Astrocyte of the spinal cord (primary cell): ENCODE measurements around the gene PCP4L1.
"Not testable (repeated sequence)": the region's sequence is repeated elsewhere in the genome, so short reads cannot be mapped to it uniquely, and the experiment has no call there.

ENCODE experiments used
- DNase-seq: peaks from one replicate; pipeline ENCODE4 v3.0.0; 2011; ENCODE audit warnings: low read depth, low spot score
- H3K4me3 ChIP-seq: 2 replicates; pipeline ENCODE4 v1.5.1; 2011; ENCODE audit warnings: low read depth, mild to moderate bottlenecking, low read length, moderate library complexity
- in situ Hi-C: cut with HindIII; loops from 2 replicates; pipeline ENCODE4 v1.10.0; 2017; ENCODE audit warnings: low sequenced_read_pairs
- TF ChIP-seq, protein P1 (sequence below): IDR thresholded peaks from 2 replicates; pipeline ENCODE4 v1.5.1; 2012; ENCODE audit warnings: low read depth, mild to moderate bottlenecking, low read length, inconsistent platforms

PCP4L1 gene

DNA sequence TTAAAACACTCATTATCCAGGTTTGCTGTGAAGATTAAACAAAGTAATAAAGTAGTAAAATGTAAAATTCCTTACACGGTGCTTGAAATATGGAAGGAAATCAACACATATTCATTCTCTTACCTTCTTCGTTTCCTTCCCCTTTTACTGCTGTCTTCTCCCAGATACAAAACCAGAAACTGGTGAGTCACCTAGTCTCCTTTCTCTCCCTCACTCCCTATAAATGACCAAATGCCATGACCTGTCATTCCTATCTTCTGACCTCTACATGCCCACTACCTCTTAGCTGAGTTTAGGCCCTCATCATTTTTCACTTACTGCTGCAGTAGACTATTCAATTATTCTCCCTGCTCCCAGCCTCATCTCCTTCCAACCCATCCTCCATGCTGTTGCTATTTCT is 16.2 kb upstream of the PCP4L1 start:
- in situ Hi-C loops = no loop called here
- TF ChIP-seq, protein P1, sequence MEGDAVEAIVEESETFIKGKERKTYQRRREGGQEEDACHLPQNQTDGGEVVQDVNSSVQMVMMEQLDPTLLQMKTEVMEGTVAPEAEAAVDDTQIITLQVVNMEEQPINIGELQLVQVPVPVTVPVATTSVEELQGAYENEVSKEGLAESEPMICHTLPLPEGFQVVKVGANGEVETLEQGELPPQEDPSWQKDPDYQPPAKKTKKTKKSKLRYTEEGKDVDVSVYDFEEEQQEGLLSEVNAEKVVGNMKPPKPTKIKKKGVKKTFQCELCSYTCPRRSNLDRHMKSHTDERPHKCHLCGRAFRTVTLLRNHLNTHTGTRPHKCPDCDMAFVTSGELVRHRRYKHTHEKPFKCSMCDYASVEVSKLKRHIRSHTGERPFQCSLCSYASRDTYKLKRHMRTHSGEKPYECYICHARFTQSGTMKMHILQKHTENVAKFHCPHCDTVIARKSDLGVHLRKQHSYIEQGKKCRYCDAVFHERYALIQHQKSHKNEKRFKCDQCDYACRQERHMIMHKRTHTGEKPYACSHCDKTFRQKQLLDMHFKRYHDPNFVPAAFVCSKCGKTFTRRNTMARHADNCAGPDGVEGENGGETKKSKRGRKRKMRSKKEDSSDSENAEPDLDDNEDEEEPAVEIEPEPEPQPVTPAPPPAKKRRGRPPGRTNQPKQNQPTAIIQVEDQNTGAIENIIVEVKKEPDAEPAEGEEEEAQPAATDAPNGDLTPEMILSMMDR = no peak

DNA sequence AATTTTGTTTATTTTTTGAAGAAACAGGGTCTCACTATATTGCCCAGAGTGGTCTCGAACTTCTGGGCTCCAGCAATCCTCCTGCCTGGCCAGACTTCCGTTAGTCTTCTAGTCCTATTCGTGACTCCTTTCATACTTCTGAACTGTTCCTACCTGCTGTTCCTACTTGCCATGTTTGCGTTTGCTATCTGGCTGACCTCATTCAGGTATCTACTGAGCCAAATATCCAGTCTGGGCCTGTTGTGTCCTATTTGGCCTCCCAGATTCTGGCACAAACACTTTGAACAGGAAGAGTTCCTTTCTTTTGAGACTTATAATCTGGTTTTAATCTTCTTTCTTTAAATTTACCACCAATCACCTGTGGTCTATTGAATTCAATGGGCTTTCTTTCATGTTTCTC is 13.7 kb upstream of the PCP4L1 start:
- in situ Hi-C loops = no loop called here
- TF ChIP-seq, protein P1 = no peak
- H3K4me3 ChIP-seq = no peak overlapping the region
- DNase-seq = no peak

More for the DNA sequence above, 16.2 kb upstream of the PCP4L1 start:
- no peak overlapping the region for H3K4me3 ChIP-seq
- no peak for DNase-seq

- DNase-seq, H3K4me3 ChIP-seq, in situ Hi-C loops: not testable (repeated sequence)
Observed at GRCh38 chr1:161250100-161250499, 8.4 kb upstream of the PCP4L1 start.

- in situ Hi-C loops = no loop called here
Observed at GRCh38 chr1:161250829-161251228, 7.7 kb upstream of the PCP4L1 start.

GRCh38 chr1:161251579-161251978 is 7.0 kb upstream of the PCP4L1 start:
- in situ Hi-C loops = no loop called here
- H3K4me3 ChIP-seq = no peak overlapping the region
- TF ChIP-seq, protein P1 = no peak
- no peak for DNase-seq

More at GRCh38 chr1:161250829-161251228, 7.7 kb upstream of the PCP4L1 start:
- no peak for DNase-seq
- H3K4me3 ChIP-seq = no peak overlapping the region
- TF ChIP-seq, protein P1 = no peak

- H3K4me3 ChIP-seq, DNase-seq, in situ Hi-C loops: not testable (repeated sequence)
Observed at GRCh38 chr1:161255302-161255701, 3.2 kb upstream of the PCP4L1 start.

- DNase-seq, H3K4me3 ChIP-seq, in situ Hi-C loops: not testable (repeated sequence)
Observed at GRCh38 chr1:161255955-161256520, 2.5 kb upstream of the PCP4L1 start.

GRCh38 chr1:161257109-161257508 is 1.4 kb upstream of the PCP4L1 start:
- in situ Hi-C loops, H3K4me3 ChIP-seq, DNase-seq: not testable (repeated sequence)

DNA sequence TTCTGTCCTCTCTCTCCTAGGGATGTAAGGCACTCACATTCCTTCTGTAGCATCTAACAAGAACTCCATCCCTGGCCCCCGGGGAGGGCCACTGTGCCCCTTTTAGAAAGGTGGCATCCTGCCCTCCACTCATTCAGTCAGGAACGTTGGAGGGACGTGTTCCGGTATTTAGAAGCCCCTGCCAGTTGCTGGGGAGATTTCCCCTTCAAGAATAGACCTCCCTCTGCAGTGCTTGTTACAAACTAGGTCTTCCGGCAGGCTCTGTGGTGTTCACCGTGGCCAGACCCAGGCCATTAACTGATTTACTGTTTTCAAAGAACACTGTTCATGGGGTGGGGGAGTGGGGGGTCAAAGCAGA is 779 bp downstream of the PCP4L1 start:
- H3K4me3 ChIP-seq = no peak overlapping the region
- TF ChIP-seq, protein P1 = no peak
- in situ Hi-C loops = no loop called here
- no peak for DNase-seq
